ENCODE data around the gene CUBN.

Gene CUBN

DNA sequence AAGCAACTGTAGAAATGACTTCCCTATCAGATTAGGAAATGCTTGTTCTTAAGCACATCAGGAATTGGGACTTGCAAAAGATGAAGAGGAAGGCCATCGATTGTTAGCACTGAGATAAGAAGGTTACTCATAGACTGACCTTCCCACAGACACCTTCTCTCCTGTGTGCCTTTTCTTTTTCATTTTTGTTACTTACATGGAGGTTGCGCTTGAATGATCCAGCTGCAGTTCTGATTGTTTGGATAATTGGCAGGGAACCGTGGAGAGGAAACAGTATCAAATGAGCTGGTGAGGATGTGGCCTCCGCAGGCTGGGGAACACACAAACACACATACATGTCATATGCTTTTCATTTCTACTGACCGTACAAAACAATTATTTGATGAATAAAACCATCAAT, 177.5 kb downstream of the CUBN start:
- Mint-ChIP-seq H3K27ac (no peak overlapping the region), H3K4me1 (ENCODE audit: low read depth) (peaks cover 28% of the 10 kb centered on the region), H3K27me3 (no peaks in the 10 kb centered on the region), H3K9me3 (ENCODE audit: low read depth) (peaks cover 3% of the 10 kb centered on the region), H3K36me3 (peaks cover 11% of the 10 kb centered on the region), H3K4me3 (no peak overlapping the region)

DNA sequence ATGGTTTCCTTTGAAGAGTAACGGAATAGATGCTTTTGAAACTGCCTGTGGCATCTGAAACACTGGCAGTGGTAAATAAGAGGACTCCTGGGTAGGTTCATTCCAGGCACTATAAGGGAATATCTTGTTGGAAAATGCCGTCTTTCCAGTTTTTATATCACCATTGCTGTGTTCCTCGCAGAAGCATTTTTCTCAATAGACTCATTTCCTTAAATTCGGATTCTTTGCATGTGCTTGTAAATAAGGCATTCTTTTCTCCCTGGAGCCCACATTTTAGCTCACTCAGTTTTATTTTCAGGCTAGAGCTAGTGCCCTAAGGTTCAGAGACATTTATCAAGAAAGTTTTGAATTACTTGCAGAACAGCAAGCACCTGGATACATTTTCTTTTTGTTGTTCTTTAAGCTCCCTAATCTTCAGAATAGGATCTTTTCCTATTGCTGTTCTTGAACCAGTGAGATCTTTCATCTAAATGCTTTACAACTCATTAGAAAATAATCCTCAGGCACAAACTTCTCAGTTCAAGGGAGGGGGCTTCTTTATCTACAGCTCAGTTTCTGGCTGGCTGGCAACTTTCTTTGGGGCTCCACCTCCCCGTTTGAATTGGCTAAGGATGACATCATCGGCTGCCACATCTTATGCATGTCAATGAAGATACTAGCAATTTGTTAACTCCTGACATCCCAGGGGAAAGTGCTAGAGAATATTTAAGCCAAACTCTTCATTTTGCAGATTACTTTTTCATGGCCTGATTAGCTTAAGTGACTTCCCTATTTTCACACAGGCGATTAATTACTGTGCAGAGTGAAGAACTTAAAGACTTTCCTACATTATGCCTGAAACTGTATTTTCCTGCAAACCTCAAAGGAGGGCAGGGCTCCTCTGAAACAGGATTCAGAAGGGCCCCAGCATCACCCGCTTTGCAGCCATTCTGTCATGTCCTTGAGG, 178.7 kb downstream of the CUBN start:
- Mint-ChIP-seq H3K4me1 (ENCODE audit: low read depth) (peaks cover 29% of the 10 kb centered on the region), H3K9me3 (ENCODE audit: low read depth) (peaks cover 3% of the 10 kb centered on the region), H3K27ac (no peak overlapping the region), H3K4me3 (no peak overlapping the region), H3K36me3 (peaks cover 14% of the 10 kb centered on the region), H3K27me3 (no peaks in the 10 kb centered on the region)

DNA sequence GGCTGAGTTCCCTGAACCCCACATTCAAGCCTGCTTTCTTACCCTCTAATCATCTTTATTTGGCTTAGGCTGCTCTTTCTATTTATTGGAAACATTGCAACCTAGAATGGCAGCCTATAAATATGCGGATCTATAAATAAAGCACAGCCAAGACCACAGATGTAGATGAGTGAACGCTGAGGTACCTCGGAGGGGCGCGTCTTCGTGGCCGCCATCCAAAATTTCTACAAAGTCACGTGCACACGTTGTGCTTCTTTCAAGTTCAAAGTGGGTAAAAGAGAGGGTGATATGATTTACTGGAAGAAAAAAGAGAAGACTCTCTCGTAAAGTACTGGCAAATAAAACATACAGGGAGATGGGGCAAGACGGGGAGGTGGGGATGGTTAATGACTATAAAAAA, 179.8 kb downstream of the CUBN start:
- Mint-ChIP-seq H3K36me3 (peaks cover 14% of the 10 kb centered on the region), H3K27ac (no peak overlapping the region), H3K4me3 (no peak overlapping the region), H3K4me1 (ENCODE audit: low read depth) (peaks cover 30% of the 10 kb centered on the region), H3K27me3 (no peaks in the 10 kb centered on the region), H3K9me3 (ENCODE audit: low read depth) (peaks cover 3% of the 10 kb centered on the region)

DNA sequence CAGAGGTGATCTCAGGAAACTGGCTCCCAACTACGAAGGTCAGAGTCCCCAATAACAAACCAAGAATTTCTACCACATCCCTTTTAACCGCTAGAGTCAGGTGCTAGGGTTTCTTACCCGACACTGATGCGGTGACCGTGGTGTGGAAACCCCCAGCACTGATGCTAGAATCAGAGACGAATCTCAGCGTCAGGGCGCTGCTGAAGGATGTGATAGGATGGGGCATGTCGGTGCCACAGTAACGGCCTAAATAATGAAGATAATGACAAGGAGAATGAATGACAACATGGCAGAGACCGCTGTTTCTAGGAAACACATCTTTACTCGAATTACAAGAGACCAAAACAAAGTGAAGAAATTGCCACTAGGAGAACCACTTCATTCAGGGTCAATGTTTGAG, 181.2 kb downstream of the CUBN start:
- Mint-ChIP-seq H3K9me3 (ENCODE audit: low read depth) (peaks cover 3% of the 10 kb centered on the region), H3K27me3 (no peaks in the 10 kb centered on the region), H3K27ac (no peak overlapping the region), H3K4me1 (ENCODE audit: low read depth) (peaks cover 31% of the 10 kb centered on the region), H3K4me3 (no peak overlapping the region), H3K36me3 (peaks cover 14% of the 10 kb centered on the region)

DNA sequence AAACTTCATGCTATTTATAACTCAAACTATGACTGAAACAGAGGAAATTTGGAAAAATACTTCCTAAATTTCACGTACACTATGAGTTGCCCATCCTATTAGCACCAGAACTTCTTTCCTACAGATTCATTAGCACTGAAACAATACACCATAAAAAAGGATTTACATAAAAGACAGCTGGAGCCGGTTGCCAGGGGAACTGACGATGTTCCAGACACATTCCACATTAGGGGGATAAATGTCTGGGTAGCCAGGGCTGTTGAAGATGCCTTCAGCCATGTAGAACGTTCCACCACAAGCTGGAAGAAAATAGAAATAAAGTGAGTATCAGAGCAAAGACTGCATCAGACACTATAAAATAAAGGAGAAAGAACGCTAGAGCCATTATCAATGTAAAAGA, 182.5 kb downstream of the CUBN start:
- no peaks in the 10 kb centered on the region for H3K27me3 Mint-ChIP-seq
- peaks cover 3% of the 10 kb centered on the region for H3K9me3 Mint-ChIP-seq (ENCODE audit: low read depth)
- H3K4me3 Mint-ChIP-seq = no peak overlapping the region
- peaks cover 25% of the 10 kb centered on the region for H3K4me1 Mint-ChIP-seq (ENCODE audit: low read depth)
- H3K27ac Mint-ChIP-seq = no peak overlapping the region
- H3K36me3 Mint-ChIP-seq = peaks cover 12% of the 10 kb centered on the region

DNA sequence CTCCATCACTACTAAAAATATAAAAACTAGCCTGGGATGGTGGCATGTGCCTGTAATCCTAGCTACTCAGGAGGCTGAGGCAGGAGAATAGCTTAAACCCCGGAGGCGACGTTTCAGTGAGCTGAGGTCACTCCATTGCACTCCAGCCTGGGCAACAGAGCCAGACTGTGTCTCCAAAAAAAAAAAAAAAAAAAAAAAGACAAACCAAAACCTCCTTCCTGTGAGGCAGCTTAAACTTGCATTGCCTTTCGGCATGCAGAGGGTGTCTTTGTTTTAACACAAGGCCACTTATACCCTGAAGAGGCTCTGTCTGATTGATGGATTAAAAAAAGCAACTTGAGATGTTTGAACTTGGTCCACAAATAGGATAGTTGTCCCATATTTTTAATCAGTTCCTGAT, 184.0 kb downstream of the CUBN start:
- no peak overlapping the region for H3K27ac Mint-ChIP-seq
- peaks cover 18% of the 10 kb centered on the region for H3K36me3 Mint-ChIP-seq
- peaks cover 17% of the 10 kb centered on the region for H3K4me1 Mint-ChIP-seq (ENCODE audit: low read depth)
- no peak overlapping the region for H3K4me3 Mint-ChIP-seq
- H3K9me3 Mint-ChIP-seq (ENCODE audit: low read depth) = peaks cover 3% of the 10 kb centered on the region
- H3K27me3 Mint-ChIP-seq = no peaks in the 10 kb centered on the region

GRCh38 chr10:16944986-16945385, 184.6 kb downstream of the CUBN start:
- Mint-ChIP-seq H3K4me3 (no peak overlapping the region), H3K27ac (no peak overlapping the region), H3K4me1 (ENCODE audit: low read depth) (peaks cover 17% of the 10 kb centered on the region), H3K9me3 (ENCODE audit: low read depth) (peaks cover 3% of the 10 kb centered on the region), H3K36me3 (peaks cover 18% of the 10 kb centered on the region), H3K27me3 (no peaks in the 10 kb centered on the region)

DNA sequence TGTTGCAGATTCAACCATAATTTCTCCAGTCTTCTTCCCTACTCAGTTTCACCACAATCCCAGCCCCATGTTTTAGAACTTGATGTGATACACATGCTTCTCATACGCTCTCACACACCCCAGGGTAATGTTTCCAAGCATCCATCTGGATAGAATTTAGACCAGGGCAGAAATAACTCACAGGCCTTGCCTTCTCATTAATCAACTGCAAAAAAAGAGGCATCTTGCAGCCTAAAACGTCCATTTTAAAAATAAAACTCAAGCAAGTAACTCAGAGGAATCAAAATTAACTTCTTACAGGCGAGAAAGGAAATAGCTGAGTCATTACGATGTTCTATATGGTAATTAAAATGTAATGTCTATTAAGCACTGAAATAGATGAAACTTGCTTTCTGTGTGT, 185.2 kb downstream of the CUBN start:
- H3K4me1 Mint-ChIP-seq (ENCODE audit: low read depth) = peaks cover 15% of the 10 kb centered on the region
- H3K27ac Mint-ChIP-seq = no peak overlapping the region
- no peak overlapping the region for H3K4me3 Mint-ChIP-seq
- peaks cover 18% of the 10 kb centered on the region for H3K36me3 Mint-ChIP-seq
- H3K9me3 Mint-ChIP-seq (ENCODE audit: low read depth) = peaks cover 3% of the 10 kb centered on the region
- H3K27me3 Mint-ChIP-seq = no peaks in the 10 kb centered on the region

DNA sequence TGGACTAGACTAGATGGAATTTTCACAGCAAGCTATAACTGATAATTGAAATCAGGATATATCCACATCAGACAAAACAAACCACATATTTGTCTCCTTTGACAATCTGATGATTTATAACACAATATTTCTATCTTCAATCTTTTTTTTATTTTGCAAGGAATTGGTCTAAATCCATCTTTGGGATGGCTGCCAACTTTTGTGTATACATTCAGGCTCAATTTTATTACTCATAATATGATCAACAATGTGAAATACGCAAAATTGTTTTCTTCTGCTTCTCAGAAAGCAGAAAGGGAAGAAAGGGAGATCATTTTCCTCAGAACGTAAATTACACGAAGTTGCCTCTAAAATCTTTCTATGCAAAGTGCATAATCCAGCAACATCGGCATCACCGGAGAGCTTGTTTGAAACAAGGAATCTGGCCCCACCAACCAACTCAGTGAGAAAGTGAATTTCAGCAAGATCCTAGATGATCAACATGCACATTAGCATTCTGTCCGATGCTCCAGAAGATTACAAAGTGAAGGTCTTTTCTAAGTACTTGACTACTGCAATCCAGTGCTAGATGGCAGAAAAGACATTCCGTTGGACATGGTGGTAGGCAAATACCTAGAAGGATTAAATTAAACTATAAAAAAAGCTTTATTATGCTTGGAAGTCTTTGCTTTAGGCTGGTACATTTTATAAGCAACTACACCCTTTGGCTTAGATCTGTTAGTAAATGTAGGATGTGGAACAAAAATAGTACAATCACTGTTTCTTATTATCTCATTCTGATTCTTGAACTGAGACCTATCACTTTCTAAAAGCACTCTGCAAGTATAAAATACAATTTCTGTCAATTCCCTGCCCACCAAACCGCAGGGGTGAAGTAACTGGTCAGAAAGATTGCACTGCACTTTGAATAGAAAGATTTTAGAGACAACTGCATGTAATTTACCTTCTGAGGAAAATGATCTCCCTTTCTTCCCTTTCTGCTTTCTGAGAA, 186.0 kb downstream of the CUBN start:
- no peak overlapping the region for H3K4me3 Mint-ChIP-seq
- peaks cover 18% of the 10 kb centered on the region for H3K36me3 Mint-ChIP-seq
- H3K27ac Mint-ChIP-seq = no peak overlapping the region
- H3K27me3 Mint-ChIP-seq = no peaks in the 10 kb centered on the region
- peaks cover 15% of the 10 kb centered on the region for H3K4me1 Mint-ChIP-seq (ENCODE audit: low read depth)
- H3K9me3 Mint-ChIP-seq (ENCODE audit: low read depth) = peaks cover 3% of the 10 kb centered on the region

GRCh38 chr10:16942381-16943078, 187.1 kb downstream of the CUBN start:
- Mint-ChIP-seq H3K4me3 (no peak overlapping the region), H3K4me1 (ENCODE audit: low read depth) (peaks cover 11% of the 10 kb centered on the region), H3K27ac (no peak overlapping the region)

DNA sequence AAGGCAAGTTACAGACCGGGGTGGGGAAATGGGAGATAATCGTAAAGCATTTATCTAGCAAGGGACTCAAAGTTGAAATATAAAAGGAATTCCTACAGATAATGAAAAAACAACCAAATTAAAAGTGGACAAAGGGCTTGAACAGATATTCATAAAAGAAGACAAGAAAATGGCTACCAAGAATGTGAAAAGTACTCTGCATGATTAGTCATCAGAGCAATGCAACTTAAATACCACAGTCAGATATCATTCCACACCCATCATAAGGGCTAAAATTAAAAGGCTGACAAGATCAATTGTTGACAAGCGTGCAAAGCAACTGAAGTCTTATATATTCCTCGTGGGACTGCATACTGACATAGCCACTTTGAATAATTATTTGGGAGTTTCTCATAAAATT, 187.7 kb downstream of the CUBN start:
- H3K4me1 Mint-ChIP-seq (ENCODE audit: low read depth) = peaks cover 11% of the 10 kb centered on the region
- no peaks in the 10 kb centered on the region for H3K9me3 Mint-ChIP-seq (ENCODE audit: low read depth)
- no peak overlapping the region for H3K4me3 Mint-ChIP-seq
- H3K36me3 Mint-ChIP-seq = peaks cover 15% of the 10 kb centered on the region
- H3K27me3 Mint-ChIP-seq = no peaks in the 10 kb centered on the region
- H3K27ac Mint-ChIP-seq = no peak overlapping the region

More at GRCh38 chr10:16942381-16943078, 187.1 kb downstream of the CUBN start:
- Mint-ChIP-seq H3K27me3 (no peaks in the 10 kb centered on the region), H3K36me3 (peaks cover 16% of the 10 kb centered on the region), H3K9me3 (ENCODE audit: low read depth) (no peaks in the 10 kb centered on the region)

- Mint-ChIP-seq H3K9me3 (ENCODE audit: low read depth) (no peaks in the 10 kb centered on the region), H3K27me3 (no peaks in the 10 kb centered on the region), H3K36me3 (peaks cover 12% of the 10 kb centered on the region), H3K4me3 (no peak overlapping the region), H3K27ac (no peak overlapping the region), H3K4me1 (ENCODE audit: low read depth) (peaks cover 11% of the 10 kb centered on the region)
These were observed 188.5 kb downstream of the CUBN start for GRCh38 chr10:16941067-16941466.

DNA sequence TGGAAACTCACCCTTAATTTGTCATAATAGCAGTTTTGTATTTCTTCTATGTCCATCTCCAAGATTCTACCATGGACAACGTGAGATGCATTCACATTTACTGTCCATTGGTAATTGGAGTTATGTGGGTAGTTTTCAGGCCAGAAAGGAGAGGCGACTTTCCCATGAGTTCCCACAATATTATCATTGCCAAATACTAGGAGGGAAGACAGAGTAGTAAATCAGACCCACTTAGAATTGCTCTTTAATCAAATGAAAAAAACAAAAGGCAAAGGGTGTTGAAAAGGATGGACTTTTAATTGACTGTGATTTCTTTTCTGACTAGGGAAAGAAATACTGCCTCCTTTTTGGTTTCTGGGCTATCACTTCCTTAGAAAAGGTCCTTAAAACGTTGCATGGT, 190.7 kb downstream of the CUBN start:
- peaks cover 7% of the 10 kb centered on the region for H3K4me1 Mint-ChIP-seq (ENCODE audit: low read depth)
- H3K9me3 Mint-ChIP-seq (ENCODE audit: low read depth) = no peaks in the 10 kb centered on the region
- H3K27me3 Mint-ChIP-seq = no peaks in the 10 kb centered on the region
- no peak overlapping the region for H3K27ac Mint-ChIP-seq
- H3K4me3 Mint-ChIP-seq = no peak overlapping the region
- peaks cover 18% of the 10 kb centered on the region for H3K36me3 Mint-ChIP-seq

GRCh38 chr10:16934461-16934860, 195.2 kb downstream of the CUBN start:
- H3K4me3 Mint-ChIP-seq = no peak overlapping the region
- H3K36me3 Mint-ChIP-seq = peaks cover 18% of the 10 kb centered on the region
- no peak overlapping the region for H3K27ac Mint-ChIP-seq
- H3K4me1 Mint-ChIP-seq (ENCODE audit: low read depth) = peaks cover 2% of the 10 kb centered on the region
- H3K27me3 Mint-ChIP-seq = no peaks in the 10 kb centered on the region
- no peaks in the 10 kb centered on the region for H3K9me3 Mint-ChIP-seq (ENCODE audit: low read depth)

All from activated naive CD8-positive, alpha-beta T cell (primary cell).